Rectal smooth muscle tissue (tissue), 1 donor: ENCODE results near the gene MOB3A.
"Not testable (repeated sequence)": the region's sequence is repeated elsewhere in the genome, so short reads cannot be mapped to it uniquely, and the experiment has no call there.

Experiments used
- H3K27ac ChIP-seq: one replicate; pipeline ENCODE4 v1.7.0; 2013; ENCODE audit warnings: low read depth, low read length, inconsistent platforms
- H3K27me3 ChIP-seq: one replicate; pipeline ENCODE4 v1.7.0; 2013; ENCODE audit warnings: low read length; ENCODE audit not compliant: control insufficient read depth, insufficient read depth
- H3K36me3 ChIP-seq: one replicate; pipeline ENCODE4 v1.7.0; 2013; ENCODE audit warnings: low read length; ENCODE audit not compliant: control insufficient read depth, insufficient read depth
- H3K4me1 ChIP-seq: one replicate; pipeline ENCODE4 v1.7.0; 2013; ENCODE audit warnings: low read length; ENCODE audit not compliant: control insufficient read depth, insufficient read depth
- H3K4me3 ChIP-seq: one replicate; pipeline ENCODE4 v1.7.0; 2013; ENCODE audit warnings: low read length
- H3K9ac ChIP-seq: one replicate; pipeline ENCODE4 v1.7.0; 2013; ENCODE audit warnings: low read length

MOB3A gene

DNA sequence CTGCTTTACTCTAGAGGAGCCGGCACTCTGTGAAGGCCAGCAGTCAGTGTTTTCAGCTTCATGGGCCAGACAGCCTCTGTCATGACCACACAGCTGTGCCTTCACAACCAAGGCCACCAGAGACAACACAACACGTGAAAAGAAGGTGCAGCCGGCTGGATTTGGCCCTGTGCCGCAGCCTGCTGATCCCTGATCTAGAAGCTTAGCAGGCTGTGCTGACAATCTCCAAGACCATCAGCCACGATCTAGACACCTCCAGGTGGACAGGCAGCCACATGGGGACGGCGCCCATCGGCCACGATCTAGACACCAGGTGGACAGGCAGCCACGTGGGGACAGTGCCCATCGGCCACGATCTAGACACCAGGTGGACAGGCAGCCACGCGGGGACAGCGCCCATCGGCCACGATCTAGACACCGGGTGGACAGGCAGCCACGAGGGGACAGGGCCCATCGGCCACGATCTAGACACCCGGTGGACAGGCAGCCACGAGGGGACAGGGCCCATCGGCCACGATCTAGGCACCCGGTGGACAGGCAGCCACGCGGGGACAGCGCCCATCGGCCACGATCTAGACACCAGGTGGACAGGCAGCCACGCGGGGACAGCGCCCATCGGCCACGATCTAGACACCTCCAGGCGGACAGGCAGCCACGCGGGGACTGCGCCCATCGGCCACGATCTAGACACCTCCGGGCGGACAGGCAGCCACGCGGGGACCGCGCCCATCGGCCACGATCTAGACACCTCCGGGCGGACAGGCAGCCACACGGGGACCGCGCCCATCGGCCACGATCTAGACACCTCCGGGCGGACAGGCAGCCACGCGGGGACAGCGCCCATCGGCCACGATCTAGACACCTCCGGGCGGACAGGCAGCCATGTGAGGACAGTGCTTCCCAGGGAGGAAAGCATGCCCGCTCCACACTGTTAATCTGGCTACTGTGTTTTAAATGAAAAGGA is 35.2 kb upstream of the MOB3A start:
- not testable (repeated sequence) for H3K27me3 ChIP-seq, H3K27ac ChIP-seq, H3K4me1 ChIP-seq, H3K4me3 ChIP-seq, H3K9ac ChIP-seq
- H3K36me3 ChIP-seq, result peaks cover 35% of the 10 kb centered on the region

- Histone ChIP-seq H3K9ac (no peak overlapping the region), H3K27me3 (no peaks in the 10 kb centered on the region), H3K4me3 (no peak overlapping the region), H3K4me1 (no peaks in the 10 kb centered on the region), H3K36me3 (peaks cover 34% of the 10 kb centered on the region), H3K27ac (no peak overlapping the region)
These were observed 34.0 kb upstream of the MOB3A start for GRCh38 chr19:2129892-2130770.

GRCh38 chr19:2129486-2129885 is 33.4 kb upstream of the MOB3A start:
- Histone ChIP-seq H3K9ac (no peak overlapping the region), H3K4me3 (no peak overlapping the region), H3K27ac (no peak overlapping the region), H3K36me3 (peaks cover 34% of the 10 kb centered on the region), H3K27me3 (no peaks in the 10 kb centered on the region), H3K4me1 (no peaks in the 10 kb centered on the region)

DNA sequence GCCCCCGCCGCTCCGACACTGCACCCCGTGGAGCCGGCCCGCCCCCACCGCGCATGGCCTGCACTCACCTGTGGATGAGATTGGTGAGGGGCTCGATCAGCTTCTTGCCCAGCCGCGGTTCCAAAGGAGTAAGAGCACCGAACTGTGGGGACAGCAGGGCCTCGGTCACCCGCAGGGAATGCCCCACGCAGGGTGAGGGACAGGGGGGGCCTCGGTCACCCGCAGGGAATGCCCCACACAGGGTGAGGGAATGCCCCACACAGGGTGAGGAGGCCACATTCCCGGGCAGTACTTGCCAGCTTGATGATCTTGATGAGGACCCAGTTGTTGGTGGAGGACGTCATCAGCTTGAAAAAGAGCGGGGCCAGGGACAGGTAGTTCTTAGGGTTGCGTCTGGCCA is 32.9 kb upstream of the MOB3A start:
- H3K27me3 ChIP-seq, result no peaks in the 10 kb centered on the region
- peaks cover 34% of the 10 kb centered on the region for H3K36me3 ChIP-seq

DNA sequence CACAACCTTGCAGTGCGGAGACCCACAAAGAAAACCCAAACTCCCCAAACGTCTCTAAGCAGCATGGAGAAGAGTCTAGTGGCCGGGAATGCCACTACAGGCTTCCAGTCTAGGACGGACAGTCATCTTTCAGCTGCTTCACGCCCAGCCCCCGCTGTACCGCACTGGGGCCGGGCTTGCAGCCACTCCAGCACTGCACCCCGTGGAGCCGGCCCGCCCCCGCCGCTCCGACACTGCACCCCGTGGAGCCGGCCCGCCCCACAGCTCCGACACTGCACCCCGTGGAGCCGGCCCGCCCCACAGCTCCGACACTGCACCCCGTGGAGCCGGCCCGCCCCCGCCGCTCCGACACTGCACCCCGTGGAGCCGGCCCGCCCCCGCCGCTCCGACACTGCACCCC is 32.1 kb upstream of the MOB3A start:
- not testable (repeated sequence) for H3K4me1 ChIP-seq, H3K4me3 ChIP-seq, H3K9ac ChIP-seq, H3K27ac ChIP-seq, H3K27me3 ChIP-seq
- peaks cover 38% of the 10 kb centered on the region for H3K36me3 ChIP-seq

More for the DNA sequence above, 32.9 kb upstream of the MOB3A start:
- H3K4me1 ChIP-seq, result no peaks in the 10 kb centered on the region
- no peak overlapping the region for H3K9ac ChIP-seq
- H3K4me3 ChIP-seq, result no peak overlapping the region
- no peak overlapping the region for H3K27ac ChIP-seq

GRCh38 chr19:2127758-2128157 is 31.6 kb upstream of the MOB3A start:
- Histone ChIP-seq H3K4me1 (no peaks in the 10 kb centered on the region), H3K4me3 (no peak overlapping the region), H3K27me3 (no peaks in the 10 kb centered on the region), H3K27ac (no peak overlapping the region), H3K9ac (no peak overlapping the region), H3K36me3 (peaks cover 38% of the 10 kb centered on the region)

- Histone ChIP-seq H3K4me1 (no peaks in the 10 kb centered on the region), H3K4me3 (no peak overlapping the region), H3K36me3 (peaks cover 38% of the 10 kb centered on the region), H3K9ac (no peak overlapping the region), H3K27me3 (no peaks in the 10 kb centered on the region), H3K27ac (no peak overlapping the region)
These were observed 30.9 kb upstream of the MOB3A start for GRCh38 chr19:2126879-2127518.

GRCh38 chr19:2123682-2124387 is 27.7 kb upstream of the MOB3A start:
- no peaks in the 10 kb centered on the region for H3K27me3 ChIP-seq
- no peak overlapping the region for H3K27ac ChIP-seq
- peaks cover 40% of the 10 kb centered on the region for H3K36me3 ChIP-seq
- no peaks in the 10 kb centered on the region for H3K4me1 ChIP-seq
- no peak overlapping the region for H3K4me3 ChIP-seq
- no peak overlapping the region for H3K9ac ChIP-seq

DNA sequence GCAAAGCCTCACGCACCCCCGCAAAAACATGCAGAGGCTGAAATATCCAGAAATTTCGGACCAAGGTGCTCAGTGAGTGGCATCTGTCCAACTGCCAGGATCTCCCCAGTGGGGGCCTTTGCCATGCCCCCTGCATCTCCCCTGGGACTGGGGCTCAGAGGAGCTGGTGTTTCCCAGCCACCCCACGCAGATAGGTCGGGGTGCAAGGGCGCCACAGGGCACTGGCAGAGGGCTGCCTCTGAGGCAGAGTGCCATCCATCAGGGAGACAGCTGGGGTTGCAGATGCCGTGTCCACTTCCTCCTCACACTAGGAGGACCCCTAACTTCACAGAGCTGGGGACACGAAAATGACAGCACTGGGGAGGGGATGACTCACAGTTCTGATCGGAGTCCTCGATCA is 26.9 kb upstream of the MOB3A start:
- Histone ChIP-seq H3K4me1 (no peaks in the 10 kb centered on the region), H3K4me3 (no peak overlapping the region), H3K27me3 (no peaks in the 10 kb centered on the region), H3K36me3 (peaks cover 48% of the 10 kb centered on the region), H3K9ac (no peak overlapping the region), H3K27ac (no peak overlapping the region)

DNA sequence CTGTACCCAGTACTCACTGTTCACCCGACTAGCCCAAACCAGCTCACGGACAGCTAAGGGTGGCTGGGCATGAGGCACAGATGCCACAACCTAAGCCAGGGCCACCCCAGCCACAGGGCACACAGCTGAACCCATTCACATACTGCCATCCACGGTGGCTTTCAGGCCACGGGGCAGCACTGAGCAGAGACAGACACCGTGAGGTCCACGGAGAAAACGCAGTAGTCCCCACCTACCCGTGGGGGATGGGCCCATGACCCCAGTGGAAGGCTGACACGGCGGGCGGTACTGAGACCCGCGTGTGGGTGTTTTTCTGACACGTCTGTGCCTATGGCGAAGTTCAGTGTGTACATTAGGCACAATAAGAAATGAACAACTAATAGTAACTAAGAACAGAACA is 26.1 kb upstream of the MOB3A start:
- Histone ChIP-seq H3K4me3 (no peak overlapping the region), H3K4me1 (no peaks in the 10 kb centered on the region), H3K27me3 (no peaks in the 10 kb centered on the region), H3K36me3 (peaks cover 51% of the 10 kb centered on the region), H3K27ac (no peak overlapping the region), H3K9ac (no peak overlapping the region)

- Histone ChIP-seq H3K9ac (no peak overlapping the region), H3K27me3 (no peaks in the 10 kb centered on the region), H3K36me3 (peaks cover 58% of the 10 kb centered on the region), H3K4me3 (no peak overlapping the region), H3K4me1 (no peaks in the 10 kb centered on the region), H3K27ac (no peak overlapping the region)
These were observed 25.4 kb upstream of the MOB3A start for GRCh38 chr19:2121416-2122051.
